Nephron progenitor cell (in vitro differentiated cells): ENCODE results near the gene DMD.

Experiments used
- DNase-seq: peaks from one replicate; pipeline ENCODE4 v3.0.0; 2021
- H3K27ac Mint-ChIP-seq: 2 replicates; pipeline ENCODE4 v1.8.0; 2021; ENCODE audit warnings: mild to moderate bottlenecking, moderate library complexity, mixed read lengths
- H3K27me3 Mint-ChIP-seq: 2 replicates; pipeline ENCODE4 v1.8.0; 2021; ENCODE audit warnings: mild to moderate bottlenecking, low read depth, mixed read lengths; ENCODE audit not compliant: poor library complexity
- H3K36me3 Mint-ChIP-seq: 2 replicates; pipeline ENCODE4 v1.8.0; 2021; ENCODE audit warnings: low read depth, mixed read lengths
- H3K4me1 Mint-ChIP-seq: 2 replicates; pipeline ENCODE4 v1.8.0; 2021; ENCODE audit warnings: mixed read lengths
- H3K4me3 Mint-ChIP-seq: 2 replicates; pipeline ENCODE4 v1.8.0; 2021; ENCODE audit warnings: mild to moderate bottlenecking, moderate library complexity, mixed read lengths
- H3K9me3 Mint-ChIP-seq: 2 replicates; pipeline ENCODE4 v1.8.0; 2021; ENCODE audit warnings: mild to moderate bottlenecking, moderate library complexity, mixed read lengths
- CTCF ChIP-seq: fragments of 200-600 bp; sonication (generic); IDR thresholded peaks from 2 replicates; pipeline ENCODE4 v1.5.0; 2021; ENCODE audit warnings: antibody characterized with exemption

The DMD gene

GRCh38 chrX:31555506-31555905 lies 1655.8 kb downstream of the DMD start:
- TF ChIP-seq CTCF = no peak
- no peak for DNase-seq
- Mint-ChIP-seq H3K27ac (no peak overlapping the region), H3K4me3 (no peak overlapping the region), H3K4me1 (no peaks in the 10 kb centered on the region), H3K27me3 (no peaks in the 10 kb centered on the region), H3K9me3 (peaks cover 40% of the 10 kb centered on the region), H3K36me3 (no peaks in the 10 kb centered on the region)

GRCh38 chrX:31551913-31552312 lies 1659.4 kb downstream of the DMD start:
- Mint-ChIP-seq H3K27me3 (peaks cover 3% of the 10 kb centered on the region), H3K4me1 (peaks cover 4% of the 10 kb centered on the region), H3K27ac (no peak overlapping the region), H3K4me3 (no peak overlapping the region), H3K36me3 (no peaks in the 10 kb centered on the region), H3K9me3 (peaks cover 33% of the 10 kb centered on the region)
- TF ChIP-seq CTCF = no peak
- no peak for DNase-seq

- Mint-ChIP-seq H3K4me1 (peaks cover 11% of the 10 kb centered on the region), H3K27ac (no peak overlapping the region), H3K27me3 (peaks cover 3% of the 10 kb centered on the region), H3K4me3 (no peak overlapping the region), H3K36me3 (no peaks in the 10 kb centered on the region), H3K9me3 (peaks cover 32% of the 10 kb centered on the region)
- TF ChIP-seq CTCF = no peak
- DNase-seq = no peak
Observed at GRCh38 chrX:31550158-31550557, 1661.2 kb downstream of the DMD start.

- Mint-ChIP-seq H3K27me3 (peaks cover 3% of the 10 kb centered on the region), H3K36me3 (no peaks in the 10 kb centered on the region), H3K27ac (no peak overlapping the region), H3K4me3 (no peak overlapping the region), H3K9me3 (peaks cover 31% of the 10 kb centered on the region), H3K4me1 (peaks cover 13% of the 10 kb centered on the region)
- TF ChIP-seq CTCF = no peak
- no peak for DNase-seq
Observed at GRCh38 chrX:31547816-31548215, 1663.5 kb downstream of the DMD start.

- Mint-ChIP-seq H3K27ac (no peak overlapping the region), H3K36me3 (no peaks in the 10 kb centered on the region), H3K4me1 (peaks cover 13% of the 10 kb centered on the region), H3K4me3 (no peak overlapping the region), H3K27me3 (peaks cover 3% of the 10 kb centered on the region), H3K9me3 (peaks cover 33% of the 10 kb centered on the region)
- no peak for TF ChIP-seq CTCF
- no peak for DNase-seq
Observed at GRCh38 chrX:31547416-31547815, 1663.9 kb downstream of the DMD start.

- H3K4me1 Mint-ChIP-seq = peaks cover 13% of the 10 kb centered on the region
- H3K4me3 Mint-ChIP-seq = no peak overlapping the region
- H3K27me3 Mint-ChIP-seq = peaks cover 3% of the 10 kb centered on the region
- peaks cover 43% of the 10 kb centered on the region for H3K9me3 Mint-ChIP-seq
- no peak overlapping the region for H3K27ac Mint-ChIP-seq
- no peak for DNase-seq
- no peaks in the 10 kb centered on the region for H3K36me3 Mint-ChIP-seq
- TF ChIP-seq CTCF = no peak
Observed at GRCh38 chrX:31546126-31546525, 1665.2 kb downstream of the DMD start.
